DMS 273 (cell line): ENCODE measurements around the gene CDK16.
A peak's percentile ranks its signal among the peaks of the same experiment; 100 is the strongest.

Experiments
- DNase-seq: peaks from one replicate; lab custom pipeline; 2025; ENCODE audit not compliant: unreplicated experiment; lab: John Stamatoyannopoulos, UW

CDK16 gene

DNA sequence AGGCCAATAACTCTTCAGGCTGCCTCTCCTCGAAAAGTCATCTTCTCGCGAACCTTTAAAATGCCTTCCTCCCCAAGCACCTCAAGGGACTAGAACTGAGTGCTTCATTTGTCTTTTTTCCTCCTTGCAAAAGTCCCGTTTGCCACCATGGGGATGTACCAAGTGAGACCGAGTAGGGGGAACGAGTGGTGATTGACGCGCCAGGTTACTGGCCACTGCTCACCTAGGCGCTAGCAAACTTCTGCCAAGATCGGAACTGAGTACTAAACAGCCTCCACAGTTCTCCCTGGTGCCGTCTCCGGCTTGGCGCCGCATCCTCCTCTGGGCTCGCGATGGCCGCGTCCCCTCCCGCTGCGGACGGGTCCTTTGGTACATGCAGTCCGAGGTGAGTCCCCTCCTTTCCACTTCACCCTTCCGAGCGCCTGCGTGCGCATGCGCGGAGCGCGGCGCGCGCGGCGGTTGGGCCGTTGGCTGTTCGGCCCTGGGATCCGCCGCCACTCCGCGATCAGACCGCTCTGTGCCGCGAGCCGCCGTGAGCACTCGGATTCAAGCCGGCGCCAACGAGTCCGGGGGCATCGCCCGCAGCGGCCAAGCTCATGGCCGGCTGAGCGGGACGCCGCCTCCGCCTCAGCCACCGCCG, at the start of gene CDK16:
Gene CDK16, plus strand, starts transcription at position 402 of the 640 bp plus-strand sequence. CDS start 4,877 bp downstream, outside the sequence.
- DNase-seq, result peak; percentile 95

GRCh38 chrX:47169273-47169672, 49.2 kb upstream of the CDK16 start:
- no peak for DNase-seq

DNA sequence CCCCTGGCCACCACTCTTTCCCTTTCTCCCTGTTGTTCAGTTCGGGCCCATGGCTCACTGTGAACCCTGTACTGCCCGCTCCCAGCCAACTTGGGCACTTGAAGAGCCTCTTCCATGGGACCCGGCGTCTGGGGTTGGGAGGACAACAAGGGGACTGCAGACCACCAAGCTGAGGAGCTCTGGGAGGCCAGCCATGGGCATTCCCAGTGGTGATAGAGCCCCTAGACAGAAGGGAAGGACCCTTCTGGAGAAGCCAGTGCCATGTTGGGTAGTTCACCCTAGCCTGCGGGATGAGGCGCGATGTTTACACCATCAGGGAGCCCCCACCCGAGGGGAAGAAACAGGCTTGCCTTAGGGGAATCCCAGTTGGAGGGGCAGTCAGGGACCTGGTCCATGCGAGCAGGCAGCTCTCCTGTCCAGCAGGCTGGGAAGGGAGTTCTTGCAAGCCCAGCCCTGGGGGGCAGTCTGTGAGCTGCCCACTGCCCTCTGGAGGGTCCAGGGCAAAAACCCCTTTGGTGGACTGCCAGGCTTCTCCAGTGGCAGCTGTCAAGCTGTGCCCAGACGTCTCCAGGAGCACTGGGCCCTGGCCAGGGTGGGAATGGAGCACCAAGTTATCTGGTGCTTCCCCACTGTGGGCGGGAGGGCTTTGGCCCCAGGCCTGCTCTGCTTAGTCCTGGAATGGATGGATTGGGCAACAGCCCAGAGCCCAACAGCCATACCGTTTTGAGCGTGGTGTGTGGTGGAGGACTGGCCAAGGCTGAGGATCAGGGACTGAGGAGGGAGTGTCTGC, 48.6 kb upstream of the CDK16 start:
- DNase-seq, result no peak

DNA sequence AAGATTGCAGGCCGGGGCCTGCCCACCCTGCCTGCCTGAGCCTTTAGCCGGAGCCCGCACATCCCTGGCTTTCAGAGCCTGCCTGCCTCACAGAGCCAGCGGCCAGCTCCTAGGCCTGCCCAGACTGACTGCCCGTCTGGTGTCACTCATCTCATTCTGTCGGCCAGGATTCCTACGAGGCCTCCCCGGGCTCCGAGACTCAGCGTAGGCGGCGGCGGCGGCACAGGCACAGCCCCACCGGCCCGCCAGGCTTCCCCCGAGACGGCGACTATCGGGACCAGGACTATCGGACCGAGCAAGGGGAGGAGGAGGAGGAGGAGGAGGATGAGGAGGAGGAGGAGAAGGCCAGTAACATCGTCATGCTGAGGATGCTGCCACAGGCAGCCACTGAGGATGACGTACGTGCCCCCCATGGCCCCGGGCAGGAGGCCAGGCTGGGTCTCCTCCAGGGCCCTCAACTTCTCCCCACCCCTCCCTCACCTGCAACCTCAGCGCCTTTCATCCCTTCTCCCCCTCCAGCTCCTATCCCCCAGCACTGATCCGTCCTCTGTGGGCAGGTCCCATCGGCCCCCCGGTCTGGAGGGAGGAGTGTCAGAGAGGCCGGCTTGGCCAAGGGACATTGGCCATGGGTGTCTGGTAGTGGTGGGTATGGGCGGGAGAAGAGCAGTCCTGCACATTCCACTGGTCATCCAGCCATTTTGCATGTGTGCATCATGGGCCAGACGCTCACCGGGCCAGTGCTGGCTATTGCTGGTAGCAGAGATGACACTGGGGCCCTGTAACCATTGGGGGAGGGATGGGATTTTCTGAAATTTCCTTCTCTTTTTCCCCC, 47.4 kb upstream of the CDK16 start:
- no peak for DNase-seq

DNA sequence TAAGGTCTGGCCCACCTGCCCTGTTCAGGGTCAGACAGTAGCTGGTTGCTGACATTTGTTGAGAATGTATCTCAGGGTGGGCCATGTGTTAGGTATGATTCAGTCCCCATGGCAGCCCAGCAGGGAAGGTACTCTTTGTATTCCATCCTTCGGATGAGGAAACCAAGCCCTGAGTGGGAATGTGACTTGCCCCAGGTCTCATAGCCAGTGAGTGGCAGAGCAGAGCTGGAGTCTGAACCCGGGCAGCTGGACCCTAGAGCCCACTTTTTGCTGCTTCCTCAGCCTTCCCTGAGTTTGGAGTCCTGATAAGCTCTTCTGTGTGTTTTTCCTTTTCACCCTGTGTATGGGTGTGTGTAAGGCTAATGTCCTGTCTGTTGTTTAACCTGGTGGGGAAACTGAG, 46.5 kb upstream of the CDK16 start:
- DNase-seq, result no peak

DNA sequence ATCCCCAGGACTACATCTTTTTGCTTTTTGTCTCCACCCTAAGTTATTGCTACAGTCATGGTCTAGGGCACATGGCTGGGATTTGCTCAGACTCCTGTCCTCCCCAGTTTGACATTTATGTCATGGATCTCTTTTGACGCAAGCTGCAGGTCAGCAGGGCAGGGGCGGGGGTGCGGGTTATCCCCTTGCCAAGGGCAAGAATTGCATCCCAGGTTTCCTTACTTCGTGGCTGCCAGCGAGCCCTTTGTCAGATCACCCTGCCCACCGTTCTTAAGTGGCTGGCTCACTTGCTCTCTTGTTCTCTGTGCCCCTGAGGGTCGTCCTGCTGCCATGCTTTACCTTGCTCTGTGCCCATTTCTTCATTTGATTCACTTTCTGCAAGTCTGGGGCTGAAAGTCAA, 45.9 kb upstream of the CDK16 start:
- DNase-seq, result no peak

DNA sequence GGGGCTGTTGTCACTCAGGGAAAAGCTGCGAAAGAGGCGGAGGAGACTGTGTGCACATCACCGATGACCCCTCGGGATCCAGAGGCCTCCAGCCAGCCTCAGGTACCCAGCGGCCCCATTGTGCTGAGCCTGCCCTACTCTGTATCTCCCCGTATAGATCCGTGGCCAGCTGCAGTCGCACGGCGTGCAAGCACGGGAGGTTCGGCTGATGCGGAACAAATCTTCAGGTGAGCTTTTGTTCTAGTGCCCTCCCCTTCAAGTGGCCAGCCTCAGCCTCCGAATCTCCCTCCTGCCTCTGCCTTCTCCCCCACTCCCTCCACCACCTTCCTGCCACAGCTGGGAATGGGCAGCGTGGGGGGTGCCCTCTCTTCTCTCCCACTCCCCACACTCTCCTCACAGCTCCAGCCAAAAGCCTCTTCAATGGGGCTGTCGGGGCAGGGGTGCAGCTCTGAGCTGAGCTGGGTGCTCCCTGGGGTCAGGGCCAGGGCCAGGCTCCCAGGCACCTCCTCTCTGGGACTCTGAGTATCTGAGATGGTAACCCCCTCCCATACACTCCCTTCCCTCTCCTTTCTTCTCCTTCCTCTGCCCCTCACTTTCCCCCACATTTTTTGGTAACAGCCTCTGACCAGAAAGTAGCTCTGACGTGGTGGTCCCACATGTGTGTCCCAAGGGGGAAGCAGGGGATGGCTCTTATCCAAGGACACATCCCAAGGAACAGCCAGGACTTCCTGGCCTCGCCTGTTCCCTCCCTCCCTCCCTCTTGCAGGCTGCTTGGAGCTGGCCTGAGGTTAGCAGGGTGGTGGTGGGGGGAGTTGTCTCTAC, 45.3 kb upstream of the CDK16 start:
- no peak for DNase-seq

- no peak for DNase-seq
Observed at GRCh38 chrX:47174376-47174775, 44.1 kb upstream of the CDK16 start.

DNA sequence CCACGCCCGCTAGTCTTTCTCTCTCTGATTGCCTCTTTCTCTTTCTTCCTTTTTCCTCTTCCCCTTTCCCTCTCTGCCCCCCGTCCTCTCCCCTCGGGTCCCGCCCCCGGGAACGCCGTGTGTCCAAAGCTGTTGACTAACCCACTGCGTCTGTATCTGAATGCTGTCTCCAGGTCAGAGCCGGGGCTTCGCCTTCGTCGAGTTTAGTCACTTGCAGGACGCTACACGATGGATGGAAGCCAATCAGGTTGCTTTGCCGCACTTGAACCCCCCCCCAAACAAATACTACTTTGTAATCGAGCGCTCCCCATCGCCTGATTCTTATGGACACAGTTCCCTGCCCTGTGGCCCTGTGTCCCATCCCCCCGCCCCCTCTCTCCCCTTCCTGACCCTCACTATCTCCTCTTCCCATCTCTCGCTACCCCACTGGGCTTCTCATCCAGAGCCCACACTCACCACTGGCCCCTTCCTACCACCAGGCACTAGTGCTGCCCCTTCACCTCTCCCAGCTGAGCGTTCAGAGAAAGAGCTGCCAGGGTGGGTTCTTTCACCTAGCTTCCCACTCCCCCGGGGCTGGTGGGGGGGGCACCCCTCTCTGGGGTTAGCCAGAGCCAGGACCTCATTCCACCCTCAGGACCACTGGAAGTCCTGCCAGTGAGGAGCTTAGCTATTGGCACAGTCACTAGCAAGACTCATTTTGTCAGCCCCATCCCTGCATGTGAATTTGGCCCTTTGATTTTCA, 43.5 kb upstream of the CDK16 start:
- DNase-seq, result no peak

DNA sequence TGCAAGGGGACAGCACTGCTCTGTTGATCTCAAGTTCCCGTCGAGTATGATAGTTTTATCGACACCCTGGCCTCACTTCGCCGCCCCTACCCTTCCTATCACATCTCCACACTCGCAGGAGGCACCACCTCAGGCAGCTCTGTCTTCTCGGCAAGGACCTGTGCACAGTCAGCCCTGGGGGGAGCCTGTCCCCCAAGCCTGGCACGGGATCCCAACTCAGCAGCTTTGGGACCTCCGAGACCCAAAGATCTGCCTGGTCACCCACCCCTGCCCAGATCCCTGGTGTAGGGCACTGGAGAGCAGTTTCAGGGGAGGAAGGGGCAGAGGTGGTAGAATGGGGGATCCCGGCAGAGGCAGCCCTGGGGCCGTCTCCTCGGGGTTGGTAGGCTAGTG, 42.9 kb upstream of the CDK16 start:
- DNase-seq, result no peak

DNA sequence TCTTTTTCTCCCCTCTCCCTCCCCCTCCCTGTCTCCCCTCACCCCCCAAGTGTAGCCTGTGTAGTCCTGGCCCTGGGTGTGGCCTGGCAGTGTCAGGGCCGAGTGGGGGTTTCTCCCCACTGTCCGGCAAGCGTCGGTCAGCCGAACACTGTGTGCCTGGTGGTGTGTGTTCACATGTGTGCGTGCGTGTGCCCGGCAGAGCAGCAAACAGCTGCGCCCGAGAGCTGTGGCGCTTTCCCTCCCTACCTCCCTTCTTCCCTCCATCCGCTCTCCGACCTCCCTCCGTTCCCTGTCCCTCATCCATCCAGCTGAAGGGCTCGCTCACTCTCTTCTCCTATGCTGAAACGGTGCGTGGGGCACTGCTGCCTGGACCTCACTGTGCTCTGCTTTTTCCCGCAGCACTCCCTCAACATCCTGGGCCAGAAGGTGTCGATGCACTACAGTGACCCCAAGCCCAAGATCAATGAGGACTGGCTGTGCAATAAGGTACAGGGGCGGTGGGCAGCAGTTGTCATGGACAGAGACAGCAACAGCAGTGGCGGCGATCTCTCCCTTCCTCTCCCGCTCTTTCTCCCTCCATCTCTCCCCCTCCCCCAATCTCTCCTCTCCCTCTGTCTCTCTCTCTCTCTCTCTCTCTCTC, 42.3 kb upstream of the CDK16 start:
- DNase-seq, result no peak

GRCh38 chrX:47177079-47177478, 41.4 kb upstream of the CDK16 start:
- no peak for DNase-seq

GRCh38 chrX:47178337-47178736, 40.1 kb upstream of the CDK16 start:
- DNase-seq, result no peak

- no peak for DNase-seq
Observed at GRCh38 chrX:47179221-47179927, 39.1 kb upstream of the CDK16 start.

- no peak for DNase-seq
Observed at GRCh38 chrX:47179928-47180255, 38.6 kb upstream of the CDK16 start.

- no peak for DNase-seq
Observed at GRCh38 chrX:47180346-47180745, 38.1 kb upstream of the CDK16 start.

GRCh38 chrX:47181301-47181700, 37.2 kb upstream of the CDK16 start:
- DNase-seq, result no peak

GRCh38 chrX:47182106-47182700, 36.3 kb upstream of the CDK16 start:
- DNase-seq, result no peak

DNA sequence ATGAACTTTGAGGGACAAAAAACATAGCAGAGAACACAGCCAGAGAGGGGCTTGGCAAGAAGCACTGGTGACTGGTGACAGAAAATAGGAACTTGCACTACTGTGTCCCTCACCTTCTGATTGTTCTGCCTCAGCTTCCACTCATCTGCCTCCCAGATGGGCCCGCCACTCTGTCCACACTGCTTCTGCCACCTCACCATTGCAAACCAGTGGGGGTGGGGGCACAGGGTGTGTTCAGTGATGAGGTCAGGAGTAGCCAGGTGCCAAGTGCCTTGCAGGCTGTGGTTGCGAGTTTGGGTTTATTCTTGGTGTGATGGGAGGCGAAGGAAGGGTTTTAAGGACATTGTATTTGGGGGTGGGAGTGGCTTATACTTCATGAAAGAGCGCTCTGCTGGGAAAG, 34.0 kb upstream of the CDK16 start:
- no peak for DNase-seq
